ENCODE results near the gene STAT5B. TPM values are rescaled to one million over a fixed set of nuclear protein-coding genes. Genes with fewer than 3 reads are reported as not detected.

The STAT5B gene
- total and polyA plus RNA-seq, 2 of the 13 experiments (the other 11 are each of a cell fraction or from before 2014, with no cell fraction given), result 21.0 to 42.8 TPM

DNA sequence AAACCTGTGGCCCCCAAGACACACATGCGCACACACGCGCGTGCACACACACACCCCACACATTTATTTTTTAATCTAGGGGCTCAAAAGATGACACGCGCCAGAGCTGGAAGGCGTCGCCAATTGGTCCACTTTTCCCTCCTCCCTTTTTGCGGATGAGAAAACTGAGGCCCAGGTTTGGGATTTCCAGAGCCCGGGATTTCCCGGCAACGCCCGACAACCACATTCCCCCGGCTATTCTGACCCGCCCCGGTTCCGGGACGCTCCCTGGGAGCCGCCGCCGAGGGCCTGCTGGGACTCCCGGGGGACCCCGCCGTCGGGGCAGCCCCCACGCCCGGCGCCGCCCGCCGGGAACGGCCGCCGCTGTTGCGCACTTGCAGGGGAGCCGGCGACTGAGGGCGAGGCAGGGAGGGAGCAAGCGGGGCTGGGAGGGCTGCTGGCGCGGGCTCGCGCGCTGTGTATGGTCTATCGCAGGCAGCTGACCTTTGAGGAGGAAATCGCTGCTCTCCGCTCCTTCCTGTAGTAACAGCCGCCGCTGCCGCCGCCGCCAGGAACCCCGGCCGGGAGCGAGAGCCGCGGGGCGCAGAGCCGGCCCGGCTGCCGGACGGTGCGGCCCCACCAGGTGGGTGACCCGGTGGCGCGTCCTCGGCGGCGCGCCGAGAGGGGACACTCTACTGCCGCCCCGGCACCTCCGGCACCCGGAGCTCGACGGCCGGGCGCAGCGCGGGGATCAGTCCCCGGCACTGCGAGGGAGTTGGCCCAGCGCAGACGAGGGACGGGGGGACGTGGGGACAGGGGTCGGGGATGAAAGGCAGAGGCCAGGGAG is 12.0 kb upstream of the STAT5B start, which contains the start of gene STAT5A (continued):
- TF ChIP-seq, protein P1, sequence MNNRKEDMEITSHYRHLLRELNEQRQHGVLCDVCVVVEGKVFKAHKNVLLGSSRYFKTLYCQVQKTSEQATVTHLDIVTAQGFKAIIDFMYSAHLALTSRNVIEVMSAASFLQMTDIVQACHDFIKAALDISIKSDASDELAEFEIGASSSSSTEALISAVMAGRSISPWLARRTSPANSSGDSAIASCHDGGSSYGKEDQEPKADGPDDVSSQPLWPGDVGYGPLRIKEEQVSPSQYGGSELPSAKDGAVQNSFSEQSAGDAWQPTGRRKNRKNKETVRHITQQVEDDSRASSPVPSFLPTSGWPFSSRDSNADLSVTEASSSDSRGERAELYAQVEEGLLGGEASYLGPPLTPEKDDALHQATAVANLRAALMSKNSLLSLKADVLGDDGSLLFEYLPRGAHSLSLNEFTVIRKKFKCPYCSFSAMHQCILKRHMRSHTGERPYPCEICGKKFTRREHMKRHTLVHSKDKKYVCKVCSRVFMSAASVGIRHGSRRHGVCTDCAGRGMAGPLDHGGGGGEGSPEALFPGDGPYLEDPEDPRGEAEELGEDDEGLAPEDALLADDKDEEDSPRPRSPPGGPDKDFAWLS (CRISPR knock-in tag; IDR thresholded peaks at IDR 0.05; ENCODE audit: borderline replicate concordance), result 0 out of 2 replicates have a peak, but pooled peaks have one; percentile 32
- TF ChIP-seq ZFP1 (CRISPR knock-in tag; IDR thresholded peaks at IDR 0.05), result no peak
- 0 out of 2 replicates have a peak, but pooled peaks have one; percentile 34 for TF ChIP-seq ZNF788 (CRISPR knock-in tag; IDR thresholded peaks at IDR 0.05; ENCODE audit: borderline replicate concordance)
- no peak for TF ChIP-seq ZNF562 (CRISPR knock-in tag; IDR thresholded peaks at IDR 0.05; ENCODE audit: borderline replicate concordance)
- no peak for TF ChIP-seq ZFP37 (CRISPR knock-in tag; IDR thresholded peaks at IDR 0.05; ENCODE audit: borderline replicate concordance)
- no peak for TF ChIP-seq ZNF576 (CRISPR knock-in tag; IDR thresholded peaks at IDR 0.05)
- TF ChIP-seq HMGXB3 (CRISPR knock-in tag; IDR thresholded peaks at IDR 0.05; ENCODE audit: borderline replicate concordance), result no peak
- no peak for TF ChIP-seq ZNF337 (CRISPR knock-in tag; IDR thresholded peaks at IDR 0.05; ENCODE audit: borderline replicate concordance, low read depth)
- TF ChIP-seq GZF1 (CRISPR knock-in tag; IDR thresholded peaks at IDR 0.05), result no peak
- TF ChIP-seq SCMH1 (CRISPR knock-in tag; IDR thresholded peaks at IDR 0.05; ENCODE audit: borderline replicate concordance), result no peak
- no peak for TF ChIP-seq ATAD3A (CRISPR knock-in tag; IDR thresholded peaks at IDR 0.05)
- no peak for TF ChIP-seq NONO (IDR thresholded peaks at IDR 0.05)
- TF ChIP-seq NONO (CRISPR knock-in tag; conservative IDR thresholded peaks at IDR 0.05), result peak; percentile 58
- TF ChIP-seq DNMT1 (CRISPR knock-in tag; IDR thresholded peaks at IDR 0.05), result no peak; the same call in 1 of the 2 replicates
- TF ChIP-seq TMF1 (CRISPR knock-in tag; IDR thresholded peaks at IDR 0.05; ENCODE audit: low read depth), result 0 out of 2 replicates have a peak, but pooled peaks have one; percentile 66
- no peak for TF ChIP-seq ZNF557 (CRISPR knock-in tag; IDR thresholded peaks at IDR 0.05)
- TF ChIP-seq ASH2L (IDR thresholded peaks at IDR 0.05; ENCODE audit: insufficient read length, low read depth, low read length), result peak; percentile 61
- TF ChIP-seq MXI1 (IDR thresholded peaks at IDR 0.05; ENCODE audit: borderline replicate concordance, low read depth, low read length), result no peak
- TF ChIP-seq ARNTL (CRISPR knock-in tag; IDR thresholded peaks at IDR 0.05), result no peak
- no peak for TF ChIP-seq ZNF20 (CRISPR knock-in tag; IDR thresholded peaks at IDR 0.05)
- 0 out of 2 replicates have a peak, but pooled peaks have one; percentile 7 for TF ChIP-seq PATZ1 (CRISPR knock-in tag; IDR thresholded peaks at IDR 0.05)
- TF ChIP-seq ZNF136 (CRISPR knock-in tag; IDR thresholded peaks at IDR 0.05; ENCODE audit: low read depth), result no peak
